H9 (cell line): Measurements from ENCODE around the gene DHX36. TPM values are rescaled to one million over a fixed set of nuclear protein-coding genes. Genes with fewer than 3 reads are reported as not detected.

ENCODE experiments used
- DNase-seq: peaks from one replicate; pipeline ENCODE4 v3.0.0-alpha.2; 2017
- H2AFZ ChIP-seq: one replicate; pipeline ENCODE4 v1.6.1; 2013; ENCODE audit warnings: mild to moderate bottlenecking, low read length, control low read depth, moderate library complexity
- H2AK5ac ChIP-seq: 2 replicates; pipeline ENCODE4 v1.6.1; 2013; ENCODE audit warnings: low read length, control low read depth, mixed read lengths; ENCODE audit not compliant: insufficient read length
- H2BK120ac ChIP-seq: one replicate; pipeline ENCODE4 v1.6.1; 2013; ENCODE audit warnings: low read depth, mild to moderate bottlenecking, low read length, control low read depth, inconsistent platforms; ENCODE audit not compliant: poor library complexity, severe bottlenecking
- H2BK12ac ChIP-seq: 2 replicates; pipeline ENCODE4 v1.6.1; 2013; ENCODE audit warnings: low read length, control low read depth, mixed read lengths, low read depth; ENCODE audit not compliant: insufficient read length
- H2BK15ac ChIP-seq: 2 replicates; pipeline ENCODE4 v1.6.1; 2013; ENCODE audit warnings: low read depth, low read length, control low read depth
- H2BK20ac ChIP-seq: one replicate; pipeline ENCODE4 v1.6.1; 2013; ENCODE audit warnings: low read depth, mild to moderate bottlenecking, low read length, control low read depth, inconsistent platforms; ENCODE audit not compliant: poor library complexity, severe bottlenecking
- H2BK5ac ChIP-seq: 2 replicates; pipeline ENCODE4 v1.6.1; 2013; ENCODE audit warnings: low read length, control low read depth, mixed read lengths; ENCODE audit not compliant: insufficient read length
- H3K14ac ChIP-seq: 2 replicates; pipeline ENCODE4 v1.6.1; 2013; ENCODE audit warnings: low read length, control low read depth; ENCODE audit not compliant: insufficient read depth
- H3K18ac ChIP-seq: 2 replicates; pipeline ENCODE4 v1.6.1; 2013; ENCODE audit warnings: low read depth, mild to moderate bottlenecking, mixed read lengths, low read length, control low read depth; ENCODE audit not compliant: insufficient read length
- H3K23ac ChIP-seq: 2 replicates; pipeline ENCODE4 v1.6.1; 2013; ENCODE audit warnings: low read length, control low read depth, mixed read lengths, low read depth; ENCODE audit not compliant: insufficient read length
- H3K23me2 ChIP-seq: 2 replicates; pipeline ENCODE4 v1.6.1; 2013; ENCODE audit warnings: low read depth, mild to moderate bottlenecking, mixed read lengths, low read length, control low read depth; ENCODE audit not compliant: insufficient read length, poor library complexity, severe bottlenecking
- H3K27ac ChIP-seq: 2 replicates; pipeline ENCODE4 v1.5.1; 2013; ENCODE audit warnings: low read length, control low read depth, mixed read lengths, low read depth; ENCODE audit not compliant: insufficient read length
- H3K27me3 ChIP-seq: 2 replicates; pipeline ENCODE4 v1.6.1; 2013; ENCODE audit warnings: low read length, control low read depth, inconsistent platforms; ENCODE audit not compliant: insufficient read depth
- H3K4ac ChIP-seq: 2 replicates; pipeline ENCODE4 v1.6.1; 2013; ENCODE audit warnings: low read depth, mild to moderate bottlenecking, control low read depth, inconsistent platforms, low read length, moderate library complexity
- H3K4me1 ChIP-seq: 2 replicates; pipeline ENCODE4 v1.6.1; 2013; ENCODE audit warnings: low read length, control low read depth, inconsistent platforms; ENCODE audit not compliant: insufficient read depth
- H3K4me2 ChIP-seq: 2 replicates; pipeline ENCODE4 v1.6.1; 2013; ENCODE audit warnings: low read length, control low read depth, mixed read lengths; ENCODE audit not compliant: insufficient read length, insufficient read depth
- H3K56ac ChIP-seq: 2 replicates; pipeline ENCODE4 v1.6.1; 2013; ENCODE audit warnings: low read depth, mild to moderate bottlenecking, mixed read lengths, low read length, control low read depth; ENCODE audit not compliant: insufficient read length
- H3K79me1 ChIP-seq: 2 replicates; pipeline ENCODE4 v1.6.1; 2013; ENCODE audit warnings: low read depth, mild to moderate bottlenecking, moderate library complexity, low read length, control low read depth, inconsistent platforms; ENCODE audit not compliant: insufficient read depth, poor library complexity, severe bottlenecking
- H3K79me2 ChIP-seq: 2 replicates; pipeline ENCODE4 v1.6.1; 2013; ENCODE audit warnings: low read length, control low read depth, inconsistent platforms; ENCODE audit not compliant: insufficient read depth
- H3K9ac ChIP-seq: 2 replicates; pipeline ENCODE4 v1.6.1; 2013; ENCODE audit warnings: low read length, control low read depth, mixed read lengths; ENCODE audit not compliant: insufficient read length; ENCODE audit errors: extremely low read depth
- H3K9me3 ChIP-seq: one replicate; pipeline ENCODE4 v1.6.1; 2013; ENCODE audit warnings: low read depth, low read length, inconsistent platforms; ENCODE audit not compliant: control insufficient read depth
- H3T11ph ChIP-seq: one replicate; pipeline ENCODE4 v1.6.1; 2013; ENCODE audit warnings: mild to moderate bottlenecking, low read length, control low read depth, inconsistent platforms
- H4K20me1 ChIP-seq: one replicate; pipeline ENCODE4 v1.6.1; 2013; ENCODE audit not compliant: control insufficient read depth, insufficient read length, insufficient read depth
- H4K5ac ChIP-seq: 2 replicates; pipeline ENCODE4 v1.6.1; 2013; ENCODE audit warnings: low read depth, mild to moderate bottlenecking, mixed read lengths, low read length, control low read depth; ENCODE audit not compliant: insufficient read length
- H4K8ac ChIP-seq: replicated peaks from 2 replicates; pipeline ENCODE4 v1.6.1; 2013; ENCODE audit warnings: low read length, control low read depth, mixed read lengths, low read depth; ENCODE audit not compliant: insufficient read length
- H4K91ac ChIP-seq: 2 replicates; pipeline ENCODE4 v1.6.1; 2013; ENCODE audit warnings: low read depth, mild to moderate bottlenecking, moderate library complexity, mixed read lengths, low read length, control low read depth; ENCODE audit not compliant: insufficient read length
- H3K27ac Mint-ChIP-seq, 3 experiments: 2 replicates in 2 of 3; 3 replicates in 1 of 3; pipeline ENCODE4 v1.8.0; 2020 to 2021; ENCODE audit warnings: mixed read lengths in 3 of 3, mild to moderate bottlenecking in 1 of 3, moderate library complexity in 1 of 3
- H3K27me3 Mint-ChIP-seq: 2 replicates; pipeline ENCODE4 v1.8.0; 2021; ENCODE audit warnings: low read depth, mild to moderate bottlenecking, moderate library complexity, mixed read lengths
- H3K36me3 Mint-ChIP-seq, 3 experiments: 2 replicates in 2 of 3; 3 replicates in 1 of 3; pipeline ENCODE4 v1.8.0; 2020 to 2021; ENCODE audit warnings: low read depth in 3 of 3, mixed read lengths in 3 of 3; ENCODE audit not compliant: insufficient read depth in 1 of 3
- H3K4me1 Mint-ChIP-seq, 2 experiments: 2 replicates each; pipeline ENCODE4 v1.8.0; 2020; ENCODE audit warnings: mixed read lengths in 2 of 2
- H3K4me3 Mint-ChIP-seq, 2 experiments: 2 replicates in 1 of 2; 3 replicates in 1 of 2; pipeline ENCODE4 v1.8.0; 2020 to 2021; ENCODE audit warnings: mild to moderate bottlenecking in 2 of 2, mixed read lengths in 2 of 2, moderate library complexity in 1 of 2
- H3K9me3 Mint-ChIP-seq, 2 experiments: 2 replicates in 1 of 2; 3 replicates in 1 of 2; pipeline ENCODE4 v1.8.0; 2020; ENCODE audit warnings: mild to moderate bottlenecking in 2 of 2, mixed read lengths in 2 of 2, moderate library complexity in 1 of 2
- WGBS: extraction: QIAGEN DNeasy Blood & Tissue Kit; methylation state at CpG from one replicate; pipeline ENCODE4 v1.1.7; 2013; ENCODE audit warnings: missing lambda C conversion rate, low lambda C conversion rate, mixed read lengths; ENCODE audit not compliant: insufficient read length; ENCODE audit errors: extremely low coverage; 5-methylcytosine and 5-hydroxymethylcytosine counted together
- total RNA-seq: library from RNA; stranded (reverse); gene quantifications from 2 replicates; pipeline ENCODE4 v1.2.1, GENCODE V29; 2021
- TF ChIP-seq, protein P1 (sequence below): fragments of 200-600 bp; sonication (generic); conservative IDR thresholded peaks from 3 replicates; pipeline ENCODE4 v1.8.0; 2021; ENCODE audit warnings: antibody characterized with exemption, mild to moderate bottlenecking

Gene DHX36
- total RNA-seq, 1 experiment from 2014 or later = 103 TPM

DNA sequence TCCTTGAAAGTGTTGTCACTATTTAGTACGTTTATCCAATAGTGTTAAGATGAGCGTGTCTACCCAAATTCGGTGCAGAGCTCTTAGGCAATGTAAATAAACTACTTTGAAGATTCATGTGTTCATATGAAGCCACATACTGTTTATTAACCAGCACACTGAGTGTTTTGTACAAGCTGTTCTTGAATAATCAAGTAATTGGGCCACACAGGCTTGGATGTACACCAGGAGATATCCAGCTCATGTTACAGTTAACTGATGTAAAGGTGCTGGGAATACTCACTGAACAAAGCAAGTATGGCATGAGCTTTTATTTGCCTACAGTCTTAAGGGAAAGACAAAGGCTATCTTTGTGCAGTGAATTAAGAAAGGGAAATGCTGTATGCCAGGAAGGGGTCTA, 632 bp upstream of the DHX36 start:
- Histone ChIP-seq H3K4ac (no peak overlapping the region), H3K79me2 (peaks cover 30% of the 10 kb centered on the region; the same call in 1 of the 2 replicates), H2AK5ac (no peak overlapping the region), H4K8ac (no peak overlapping the region), H3K79me1 (no peaks in the 10 kb centered on the region), H4K20me1 (no peaks in the 10 kb centered on the region), H2BK20ac (no peak overlapping the region), H2AFZ (no peak overlapping the region), H3K4me2 (peak overlapping the region; percentile 16), H3K14ac (no peak overlapping the region), H3K23me2 (peaks cover 2% of the 10 kb centered on the region), H3K9me3 (no peaks in the 10 kb centered on the region), H3K27ac (no peak overlapping the region), H3K56ac (no peak overlapping the region), H3K18ac (no peak overlapping the region), H2BK120ac (no peak overlapping the region), H2BK5ac (no peak overlapping the region), H2BK12ac (no peak overlapping the region), H2BK15ac (no peak overlapping the region), H3T11ph (no peak overlapping the region), H3K23ac (no peak overlapping the region), H4K91ac (no peak overlapping the region), H3K4me1 (no peaks in the 10 kb centered on the region; the same call in 1 of the 2 replicates), H4K5ac (no peak overlapping the region), H3K9ac (no peak overlapping the region), H3K27me3 (no peaks in the 10 kb centered on the region)
- no peak for DNase-seq
- H3K9me3 Mint-ChIP-seq = no peaks in the 10 kb centered on the region
- H3K27me3 Mint-ChIP-seq = peaks cover 2% of the 10 kb centered on the region; the same call in 1 of the 2 replicates
- H3K4me3 Mint-ChIP-seq = peak overlapping the region; percentile 93
- TF ChIP-seq, protein P1, sequence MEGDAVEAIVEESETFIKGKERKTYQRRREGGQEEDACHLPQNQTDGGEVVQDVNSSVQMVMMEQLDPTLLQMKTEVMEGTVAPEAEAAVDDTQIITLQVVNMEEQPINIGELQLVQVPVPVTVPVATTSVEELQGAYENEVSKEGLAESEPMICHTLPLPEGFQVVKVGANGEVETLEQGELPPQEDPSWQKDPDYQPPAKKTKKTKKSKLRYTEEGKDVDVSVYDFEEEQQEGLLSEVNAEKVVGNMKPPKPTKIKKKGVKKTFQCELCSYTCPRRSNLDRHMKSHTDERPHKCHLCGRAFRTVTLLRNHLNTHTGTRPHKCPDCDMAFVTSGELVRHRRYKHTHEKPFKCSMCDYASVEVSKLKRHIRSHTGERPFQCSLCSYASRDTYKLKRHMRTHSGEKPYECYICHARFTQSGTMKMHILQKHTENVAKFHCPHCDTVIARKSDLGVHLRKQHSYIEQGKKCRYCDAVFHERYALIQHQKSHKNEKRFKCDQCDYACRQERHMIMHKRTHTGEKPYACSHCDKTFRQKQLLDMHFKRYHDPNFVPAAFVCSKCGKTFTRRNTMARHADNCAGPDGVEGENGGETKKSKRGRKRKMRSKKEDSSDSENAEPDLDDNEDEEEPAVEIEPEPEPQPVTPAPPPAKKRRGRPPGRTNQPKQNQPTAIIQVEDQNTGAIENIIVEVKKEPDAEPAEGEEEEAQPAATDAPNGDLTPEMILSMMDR = no peak
- peaks cover 23 to 29% of the 10 kb centered on the region in 2 experiments for H3K4me1 Mint-ChIP-seq
- peaks cover 8 to 11% (median 9%) of the 10 kb centered on the region in 3 experiments; a peak in 6 of 7 replicates for H3K36me3 Mint-ChIP-seq
- no CpG with 5 or more reads among the region's 3 CpGs for WGBS
- H3K27ac Mint-ChIP-seq = peak overlapping the region; percentile 86 to 99 (median 98); a peak in 5 of 7 replicates
